ENCODE measurements around the gene KCNS3.

- TF ChIP-seq CTCF (IDR thresholded peaks at IDR 0.05) (no peak), POLR2A (IDR thresholded peaks at IDR 0.05) (no peak)
Measured at GRCh38 chr2:17871639-17872038, 6.8 kb upstream of the KCNS3 start.

All from ovary (tissue), 3 donors.